Measurements from ENCODE around the gene LATS1.
"Not testable (repeated sequence)": the region's sequence is repeated elsewhere in the genome, so short reads cannot be mapped to it uniquely, and the experiment has no call there.

LATS1 gene

DNA sequence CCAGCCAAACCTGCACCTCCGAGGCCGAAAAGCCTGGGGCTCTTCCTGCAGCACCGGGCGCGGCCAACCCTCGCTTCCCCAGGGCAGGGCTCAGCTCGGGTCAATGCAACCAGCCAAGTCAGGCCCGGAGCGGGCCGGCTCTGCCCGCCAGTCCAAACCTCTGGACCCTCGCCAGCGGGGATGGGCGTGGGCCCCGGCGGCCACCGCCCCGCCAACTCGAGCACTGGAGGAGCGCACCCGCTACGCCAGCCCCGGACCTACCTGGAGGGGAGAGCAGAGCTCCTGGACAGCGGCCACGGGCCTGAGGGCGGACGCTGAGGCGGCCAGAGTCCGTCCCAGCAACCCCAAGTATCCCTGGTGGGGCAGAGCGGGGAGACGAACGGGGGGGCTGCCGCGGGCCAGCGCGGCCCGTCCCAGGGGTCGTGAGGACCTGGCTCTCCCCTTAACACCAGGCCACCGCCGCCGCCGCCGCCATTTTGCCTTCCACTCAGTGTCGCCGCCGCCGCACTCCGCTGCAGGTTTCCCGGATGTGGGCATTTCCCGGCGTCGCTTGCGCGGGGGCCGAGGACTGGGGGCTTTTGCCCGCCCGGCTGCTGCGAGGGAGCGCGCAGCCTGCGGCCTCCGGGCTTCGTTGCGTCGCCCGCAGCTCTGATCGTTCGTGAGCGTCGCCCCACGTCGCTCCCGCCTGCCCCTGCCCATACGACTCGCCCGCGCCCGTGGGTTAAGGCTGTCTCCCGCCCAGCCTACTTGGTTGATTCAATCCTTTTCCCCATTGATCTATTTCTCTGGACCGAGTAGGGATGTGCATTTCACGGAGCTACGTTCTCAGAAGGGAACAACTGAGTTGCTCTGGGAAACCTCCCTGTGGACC, at the start of gene LATS1:
LATS1 (minus strand) TSS at position 514 of the 871 bp plus-strand sequence. CDS start 15,975 bp downstream, outside the sequence.
- intact Hi-C loops (cut with DNase I), result loop anchor here (5.0 kb wide), 2 partner anchors 144 to 171 kb away; partner anchors contain the start of genes LRP11 and PPIL4
- peak; percentile 78 to 98 (median 94) for DNase-seq

DNA sequence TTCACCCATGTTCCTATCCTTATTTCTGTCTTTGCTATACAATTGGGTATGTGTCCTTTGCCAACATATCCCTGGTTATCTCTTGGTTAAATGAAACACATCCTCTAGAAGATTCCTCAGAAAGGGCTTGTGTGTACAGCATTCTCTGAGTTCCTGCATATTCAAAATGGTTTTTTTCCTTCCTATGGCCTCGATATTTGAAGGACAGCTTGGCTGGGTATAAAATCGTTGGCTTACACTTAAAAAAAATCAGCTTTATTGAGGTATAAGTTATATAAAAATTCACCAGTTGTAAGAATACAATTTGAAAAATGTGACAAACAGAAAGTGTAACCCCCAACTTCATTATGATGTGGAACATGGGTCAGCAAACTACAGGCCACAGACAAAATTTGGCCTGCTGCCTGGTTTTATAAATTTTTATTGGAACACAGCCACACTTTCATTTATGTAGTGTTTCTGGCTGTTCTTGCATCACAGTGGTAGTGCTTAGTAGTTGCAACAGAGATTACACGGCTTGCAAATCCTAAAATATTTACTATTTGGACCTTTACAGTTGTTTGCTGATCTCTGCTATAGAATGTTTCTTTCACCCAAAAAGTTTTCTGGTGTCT, 48.4 kb upstream of the LATS1 start:
- no peak for DNase-seq
- intact Hi-C loops (cut with DNase I), result no loop called here

DNA sequence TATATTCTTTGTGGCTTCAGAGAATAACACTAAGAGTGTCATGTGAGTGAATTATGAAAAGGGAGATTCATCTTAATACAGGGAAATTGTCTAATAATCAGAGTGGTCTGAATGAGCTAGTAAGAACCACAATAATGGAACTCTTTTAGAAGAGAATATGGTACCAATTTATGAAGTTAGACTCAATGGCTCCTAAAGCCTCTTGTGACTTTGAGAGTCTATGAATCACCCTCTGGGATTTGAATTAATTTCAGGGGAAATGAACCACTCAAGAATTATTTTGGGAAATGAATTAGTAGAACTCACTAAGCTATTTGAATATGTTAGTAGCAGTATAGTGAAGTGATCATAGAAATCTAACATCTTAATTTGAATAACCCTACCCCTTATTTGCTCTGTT, 46.0 kb upstream of the LATS1 start:
- DNase-seq, result no peak
- intact Hi-C loops (cut with DNase I), result no loop called here

GRCh38 chr6:149761438-149761837, 43.5 kb upstream of the LATS1 start:
- intact Hi-C loops (cut with DNase I), result no loop called here
- DNase-seq, result no peak

- intact Hi-C loops (cut with DNase I), result loop anchor here (10.0 kb wide), 1 partner anchor 79 kb away; no protein-coding TSS in a partner anchor
These were observed 38.3 kb upstream of the LATS1 start for GRCh38 chr6:149756261-149756636.

DNA sequence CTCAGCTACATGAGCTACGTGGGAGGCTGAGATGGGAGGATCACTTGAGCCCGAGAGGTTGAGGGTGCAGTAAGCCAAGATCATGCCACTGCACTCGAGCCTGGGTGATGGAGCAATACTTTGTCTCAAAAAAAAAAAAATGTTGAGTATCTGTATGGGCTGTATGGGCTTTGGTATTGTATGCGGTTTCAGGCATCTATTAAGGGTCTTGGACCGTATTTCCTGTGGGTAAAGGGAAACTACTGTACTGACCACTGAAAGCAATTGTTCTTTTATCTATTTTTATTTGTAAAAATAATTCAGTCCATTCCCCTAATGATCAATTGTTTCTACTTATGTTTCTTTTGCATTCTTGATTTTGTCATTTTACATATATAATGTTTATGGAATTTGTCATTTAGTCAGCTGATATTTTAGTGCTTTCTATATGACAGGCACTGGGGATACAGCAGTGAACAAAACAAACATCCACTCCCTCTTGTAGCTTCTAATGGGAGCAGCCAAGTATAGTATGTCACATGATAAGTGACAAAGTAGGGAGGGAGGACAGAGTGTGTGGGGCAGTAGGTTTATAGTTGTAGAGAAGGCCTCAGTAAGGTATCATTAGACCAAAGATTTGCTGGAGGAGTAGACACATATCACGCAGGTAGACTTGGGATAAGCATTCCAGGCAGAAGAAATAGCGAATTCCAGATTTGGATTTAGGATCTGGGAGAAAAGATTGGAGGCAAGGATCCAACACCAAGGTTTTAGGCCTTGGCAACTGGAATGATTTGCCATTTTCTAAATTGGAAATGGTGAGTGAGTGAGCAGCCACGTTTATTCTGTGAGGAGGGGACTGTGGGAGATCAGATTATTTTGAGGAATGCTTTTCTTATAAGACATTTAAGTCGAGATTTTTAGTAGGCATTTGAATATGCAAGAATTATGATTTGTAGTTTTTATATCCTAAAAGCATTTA, 37.7 kb upstream of the LATS1 start:
- peak in 1 of 42 donors; percentile 28 for DNase-seq
- intact Hi-C loops (cut with DNase I), result loop anchor here (10.0 kb wide), 1 partner anchor 79 kb away; no protein-coding TSS in a partner anchor

More at GRCh38 chr6:149756261-149756636, 38.3 kb upstream of the LATS1 start:
- DNase-seq, result no peak

DNA sequence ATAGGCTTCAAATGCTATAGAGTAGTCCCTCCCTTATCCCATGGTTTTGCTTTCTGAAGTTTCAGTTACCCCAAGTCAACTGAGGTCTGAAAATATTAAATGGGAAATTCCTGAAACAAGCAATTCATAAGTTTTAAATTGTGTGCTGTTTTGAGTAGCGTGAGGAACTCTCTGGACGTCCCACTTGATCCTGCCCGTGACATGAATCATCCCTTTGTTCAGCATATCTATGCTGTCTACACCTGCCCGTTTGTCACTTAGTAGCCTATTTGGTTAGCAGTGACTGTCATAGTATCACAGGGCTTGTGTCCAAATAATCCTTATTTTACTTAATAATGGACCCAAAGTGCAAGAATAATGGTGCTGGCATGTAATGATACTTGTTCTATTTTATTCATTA, 36.6 kb upstream of the LATS1 start:
- DNase-seq, result no peak
- intact Hi-C loops (cut with DNase I), result loop anchor here (10.0 kb wide), 1 partner anchor 80 kb away; no protein-coding TSS in a partner anchor

DNA sequence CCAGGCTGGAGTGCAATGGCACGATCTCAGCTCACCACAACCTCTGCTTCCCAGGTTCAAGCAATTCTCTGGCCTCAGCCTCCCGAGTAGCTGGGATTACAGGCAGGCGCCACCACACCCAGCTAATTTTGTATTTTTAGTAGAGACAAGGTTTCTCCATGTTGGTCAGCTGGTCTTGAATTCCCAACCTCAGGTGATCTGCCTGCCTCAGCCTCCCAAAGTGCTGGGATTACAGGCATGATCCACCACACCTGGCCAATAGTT, 35.4 kb upstream of the LATS1 start:
- DNase-seq, result not testable (repeated sequence)
- intact Hi-C loops (cut with DNase I), result loop anchor here (10.0 kb wide), 1 partner anchor 81 kb away; no protein-coding TSS in a partner anchor

DNA sequence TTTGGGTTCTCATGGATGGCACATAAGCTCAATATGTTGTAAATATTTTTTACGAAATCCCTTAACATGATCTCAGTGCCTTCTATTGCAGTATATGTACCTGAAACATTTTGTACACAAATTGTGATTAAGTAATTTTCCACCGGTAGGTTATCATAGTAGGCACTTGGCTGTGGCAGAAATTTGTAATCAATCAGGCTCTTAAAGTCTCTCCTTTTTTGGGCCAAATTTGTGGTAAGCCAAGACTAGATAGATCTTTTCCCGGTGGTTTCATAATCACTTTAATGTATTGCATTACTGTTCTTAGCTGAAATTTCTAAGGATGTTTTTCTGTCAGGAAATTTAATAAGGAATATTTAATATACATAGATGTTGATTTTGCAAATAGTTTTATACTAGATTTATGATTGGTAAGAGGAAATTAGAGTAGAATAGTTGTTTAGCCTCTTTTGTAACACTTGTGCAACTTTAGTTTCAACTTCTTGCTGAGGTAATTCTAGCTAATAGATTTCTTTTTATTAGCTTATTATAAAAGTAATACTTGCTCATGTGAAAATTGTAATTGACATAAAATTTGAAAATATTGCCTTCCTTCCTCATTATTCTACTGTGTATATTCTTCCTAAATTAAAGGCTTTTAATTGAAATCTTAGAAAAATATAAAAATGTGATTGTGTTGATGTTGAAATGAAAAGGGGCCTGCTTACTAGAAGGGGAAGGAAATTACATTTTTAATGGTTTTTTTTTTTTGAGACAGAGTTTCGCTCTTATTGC, 34.9 kb upstream of the LATS1 start:
- DNase-seq, result no peak
- intact Hi-C loops (cut with DNase I), result loop anchor here (10.0 kb wide), 1 partner anchor 82 kb away; no protein-coding TSS in a partner anchor

DNA sequence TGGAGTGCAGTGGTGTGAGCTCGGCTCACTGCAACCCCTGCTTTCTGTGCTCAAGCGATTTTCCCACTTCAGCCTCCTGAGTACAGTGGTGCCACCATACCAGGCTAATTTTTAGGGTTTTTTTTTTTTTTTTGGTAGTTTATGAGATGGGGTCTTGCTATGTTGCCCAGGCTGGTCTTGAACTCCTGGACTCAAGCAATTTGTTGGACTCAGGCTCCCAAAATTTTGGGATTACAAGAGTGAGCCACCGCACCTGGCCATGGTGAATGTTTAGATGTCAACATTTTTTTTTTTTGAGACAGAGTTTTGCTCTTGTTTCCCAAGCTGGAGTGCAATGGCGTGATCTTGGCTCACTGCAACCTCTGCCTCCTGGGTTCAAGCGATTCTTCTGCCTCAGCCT, 34.0 kb upstream of the LATS1 start:
- intact Hi-C loops (cut with DNase I), result loop anchor here (10.0 kb wide), 1 partner anchor 83 kb away; no protein-coding TSS in a partner anchor
- not testable (repeated sequence) for DNase-seq

GRCh38 chr6:149751239-149751638, 33.3 kb upstream of the LATS1 start:
- no peak for DNase-seq
- intact Hi-C loops (cut with DNase I), result loop anchor here (10.0 kb wide), 1 partner anchor 84 kb away; no protein-coding TSS in a partner anchor

- peak in 39 of 42 donors; percentile 27 to 78 (median 50) for DNase-seq
- intact Hi-C loops (cut with DNase I), result loop anchor here (10.0 kb wide), 1 partner anchor 85 kb away; no protein-coding TSS in a partner anchor
These were observed 32.3 kb upstream of the LATS1 start for GRCh38 chr6:149750136-149750609.

GRCh38 chr6:149749594-149750135, 31.8 kb upstream of the LATS1 start, which contains the start of gene PCMT1:
Gene PCMT1, plus strand, starts transcription at chr6:149749741. Its CDS starts 161 bp downstream, at chr6:149749902.
- intact Hi-C loops (cut with DNase I), result loop anchor here (2.0 to 10.0 kb wide), 2 partner anchors 25 to 85 kb away; no protein-coding TSS in a partner anchor
- DNase-seq, result peak; percentile 68 to 95 (median 89)

DNA sequence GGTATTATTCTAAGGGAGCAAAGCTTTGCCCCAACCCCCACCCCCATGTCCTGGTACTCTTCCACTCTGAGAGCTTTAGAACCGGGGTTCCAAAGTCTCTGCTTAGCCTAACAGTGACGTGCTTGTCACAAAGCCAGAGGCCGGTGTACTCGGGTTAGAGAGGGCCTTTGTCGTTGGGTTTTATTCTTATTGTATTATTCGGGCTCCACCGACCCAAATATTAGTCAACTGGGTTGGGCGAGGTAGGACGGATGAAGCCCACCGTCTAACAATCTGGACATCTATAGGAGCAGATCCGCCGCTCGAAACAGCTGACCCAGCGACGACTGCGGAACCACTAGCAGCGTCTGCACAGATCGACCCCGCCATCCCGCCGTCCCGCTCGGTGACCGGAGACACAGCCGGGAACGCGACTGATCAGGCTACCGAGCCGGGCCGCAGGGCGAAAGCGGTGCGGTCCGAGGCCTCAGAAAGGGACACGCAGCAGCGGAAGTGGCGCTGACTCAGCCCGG, 31.2 kb upstream of the LATS1 start:
- intact Hi-C loops (cut with DNase I), result loop anchor here (2.0 kb wide), 1 partner anchor 24 kb away; no protein-coding TSS in a partner anchor
- not testable (repeated sequence) for DNase-seq

GRCh38 chr6:149746147-149746946, 28.4 kb upstream of the LATS1 start, which contains the start of gene NUP43:
Gene NUP43, minus strand, starts transcription at chr6:149746529. Its CDS starts 34 bp downstream, at chr6:149746495.
- DNase-seq, result peak; percentile 89 to 97 (median 93)
- intact Hi-C loops (cut with DNase I), result no loop called here

DNA sequence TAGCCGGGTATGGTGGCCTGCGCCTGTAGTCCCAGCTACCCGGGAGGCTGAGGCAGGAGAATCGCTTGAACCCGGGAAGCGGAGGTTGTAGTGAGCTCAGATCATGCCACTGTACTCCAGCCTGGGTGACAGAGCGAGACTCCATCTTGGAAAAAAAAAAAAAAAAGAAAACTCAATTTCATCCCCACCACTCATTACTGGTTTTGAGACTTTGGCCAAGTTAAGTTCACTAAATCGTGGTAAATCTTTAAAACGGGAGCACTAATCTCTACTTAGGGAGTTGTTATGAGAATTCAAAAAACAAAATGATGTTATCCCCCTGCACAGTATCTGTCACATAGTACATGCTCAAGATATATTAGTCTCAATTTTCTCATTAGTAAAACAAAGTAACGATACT, 27.4 kb upstream of the LATS1 start:
- intact Hi-C loops (cut with DNase I); DNase-seq: not testable (repeated sequence)
